Measurements from ENCODE around the gene MISP.

MISP gene

DNA sequence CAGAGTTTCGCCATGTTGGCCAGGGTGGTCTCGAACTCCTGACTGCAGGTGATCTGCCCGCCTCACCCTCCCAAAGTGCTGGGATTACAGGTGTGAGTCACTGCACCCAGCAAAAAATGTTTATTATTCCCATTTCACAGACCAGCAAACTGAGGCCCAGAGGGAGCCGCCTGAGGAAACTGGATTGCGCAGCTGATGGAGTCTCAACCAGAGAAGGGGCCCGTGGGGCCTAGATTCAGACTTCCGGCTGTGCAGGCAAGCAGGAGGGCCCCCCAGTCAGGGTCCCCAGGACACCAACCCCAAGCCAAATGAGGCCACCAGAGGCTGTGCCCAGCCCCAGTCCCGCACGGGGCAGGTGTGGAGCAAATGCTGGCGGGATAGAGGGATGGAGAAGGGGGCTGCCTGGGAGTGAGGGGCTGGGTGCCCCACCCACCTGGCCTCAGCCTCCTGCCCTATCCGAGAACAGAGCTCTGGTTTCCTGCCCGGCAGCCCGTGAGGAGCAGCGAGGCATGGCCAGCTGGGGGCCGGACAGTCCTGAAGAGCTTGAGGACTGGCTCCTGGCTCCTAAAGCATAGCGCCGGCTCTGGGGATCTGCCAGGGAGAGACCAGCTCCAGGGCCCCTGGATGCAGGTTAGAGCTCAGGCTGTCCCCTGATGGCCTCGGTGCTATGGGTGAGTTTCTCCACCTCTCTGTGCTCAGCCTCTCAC lies 22.0 kb downstream of the MISP start:
- no peak for DNase-seq (ENCODE audit: low read depth in 2 of 2)

- DNase-seq (ENCODE audit: low read depth in 2 of 2), result no peak
Measured at GRCh38 chr19:776549-776948, 25.6 kb downstream of the MISP start.

DNA sequence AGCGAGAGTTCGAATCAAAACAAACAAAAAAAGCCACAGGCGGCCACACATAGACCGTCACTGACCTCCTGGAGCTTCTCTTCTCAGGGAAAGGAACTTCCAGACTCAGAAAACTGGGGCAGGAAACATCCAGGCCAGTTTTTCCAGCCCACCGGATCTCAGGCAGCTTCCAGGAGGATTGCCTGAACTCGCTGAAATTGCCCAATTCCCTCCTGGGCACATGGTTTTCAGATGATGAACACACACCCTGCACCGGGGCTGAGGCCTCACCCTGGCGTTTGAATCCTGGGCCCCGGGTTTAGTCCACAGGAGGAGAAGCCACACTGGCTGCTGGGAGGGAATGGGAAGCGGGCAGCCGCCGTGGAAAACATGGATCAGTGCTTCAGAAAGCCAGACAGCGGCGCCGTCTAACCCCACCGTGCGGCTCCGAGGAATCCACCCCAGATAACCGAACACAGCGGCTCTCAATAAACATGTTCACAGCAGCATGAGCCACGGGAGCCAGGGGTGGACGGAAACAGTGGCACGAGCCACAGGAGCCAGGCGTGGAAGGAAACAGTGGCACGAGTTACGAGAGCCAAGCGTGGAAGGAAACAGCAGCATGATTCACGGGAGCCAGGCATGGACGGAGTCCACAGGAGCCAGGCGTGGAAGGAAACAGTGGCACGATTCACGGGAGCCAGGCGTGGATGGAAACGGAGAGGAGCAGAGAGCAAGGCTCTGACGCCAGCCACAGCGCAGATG lies 28.2 kb downstream of the MISP start:
- no peak for DNase-seq (ENCODE audit: low read depth in 2 of 2)

DNA sequence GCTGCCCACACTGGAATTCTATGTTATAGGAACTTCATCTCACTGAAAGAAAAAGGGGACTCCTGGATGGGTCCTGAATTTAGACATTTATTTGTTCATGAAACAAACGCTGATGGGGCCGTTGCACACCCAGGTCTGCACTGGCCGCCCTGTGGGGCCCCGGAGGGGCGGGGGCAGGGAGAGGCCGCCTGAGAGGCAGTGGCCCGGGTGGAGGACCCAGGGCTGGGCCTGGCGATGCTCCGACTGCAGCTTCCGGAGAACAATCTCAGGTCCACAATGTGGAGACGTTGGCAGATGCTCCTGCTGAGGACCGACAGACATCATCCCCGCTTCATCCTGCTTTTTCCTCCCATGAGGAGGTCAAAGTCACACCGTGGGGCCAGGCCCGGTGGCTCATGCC lies 30.0 kb downstream of the MISP start:
- DNase-seq (ENCODE audit: low read depth in 2 of 2), result no peak

GRCh38 chr19:781800-782184 lies 30.9 kb downstream of the MISP start:
- no peak for DNase-seq (ENCODE audit: low read depth in 2 of 2)

DNA sequence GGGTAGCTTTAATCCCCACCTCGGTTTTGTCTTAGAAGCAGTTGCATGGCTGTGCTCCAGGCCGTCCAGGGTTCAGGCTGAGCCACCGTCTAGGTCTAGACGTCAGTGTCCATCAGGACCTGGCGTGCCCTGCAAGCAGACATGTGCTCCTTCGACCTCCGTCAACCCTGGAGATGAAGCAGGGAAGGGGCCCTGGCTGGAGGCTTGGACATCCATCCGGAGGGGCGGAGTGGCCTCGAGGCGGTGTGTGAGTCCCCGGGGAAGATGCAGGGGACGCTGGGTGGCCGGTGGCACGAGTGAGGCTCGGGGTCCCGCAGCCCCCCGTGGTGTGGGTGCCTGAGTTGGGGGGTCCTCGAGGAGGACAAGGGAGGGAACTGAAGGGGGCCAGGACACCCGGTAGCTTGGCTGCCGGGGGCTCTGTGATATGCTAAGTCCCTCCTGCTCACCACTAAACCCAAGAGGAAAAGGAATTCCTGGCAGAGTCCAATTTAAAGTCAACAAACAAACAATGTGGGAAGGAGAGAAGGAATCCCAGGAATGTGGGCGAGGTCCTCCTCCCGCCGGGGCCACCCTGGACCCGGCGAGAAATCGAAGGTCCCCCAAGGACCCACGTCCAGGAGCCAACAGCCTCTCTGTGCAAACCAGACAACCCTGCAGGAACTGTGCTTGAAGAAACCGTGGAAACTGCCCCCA lies 31.4 kb downstream of the MISP start:
- DNase-seq (ENCODE audit: low read depth in 2 of 2), result no peak

DNA sequence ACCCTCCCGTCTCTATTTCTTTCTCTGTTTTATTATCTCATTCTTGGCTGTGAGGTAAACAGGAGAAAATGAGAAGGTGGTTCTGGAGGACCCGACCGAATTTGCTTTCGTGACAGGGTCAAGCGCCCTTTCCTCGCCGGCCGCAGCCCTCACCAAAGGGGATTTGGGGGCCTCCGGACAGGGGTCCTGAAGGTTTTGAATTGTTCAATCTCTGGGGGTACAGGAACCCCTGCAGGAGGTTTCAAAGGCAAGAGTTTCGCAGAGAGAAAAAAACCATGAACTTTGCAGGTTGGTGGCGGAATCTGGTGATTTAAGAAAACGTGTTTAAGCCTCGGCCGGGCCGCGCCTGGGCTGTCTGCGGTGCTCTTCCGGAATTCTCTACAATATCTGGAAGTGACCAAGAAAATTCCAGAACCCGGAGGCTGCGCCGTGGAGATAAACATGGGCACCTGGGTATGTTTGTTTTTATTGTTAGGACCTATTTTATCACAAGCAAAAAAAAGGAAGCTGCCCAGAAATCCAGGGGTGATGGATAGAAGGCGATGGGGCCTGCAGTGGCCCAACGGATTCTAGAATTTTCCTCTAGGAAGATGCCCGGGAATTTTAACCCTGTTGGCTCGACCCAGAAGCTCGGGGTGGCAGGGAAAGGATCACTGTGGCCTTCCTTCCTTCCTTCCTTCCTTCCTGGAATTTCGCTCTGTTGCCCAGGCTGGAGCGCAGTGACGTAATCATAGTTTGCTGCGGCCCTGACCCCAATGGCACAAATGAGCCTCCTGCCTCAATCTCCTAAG lies 32.2 kb downstream of the MISP start:
- DNase-seq (ENCODE audit: low read depth in 2 of 2), result no peak

- DNase-seq (ENCODE audit: low read depth in 2 of 2), result no peak
Measured at GRCh38 chr19:784541-784940, 33.6 kb downstream of the MISP start.

GRCh38 chr19:787536-787935 lies 36.6 kb downstream of the MISP start:
- DNase-seq (ENCODE audit: low read depth in 2 of 2), result no peak

- DNase-seq (ENCODE audit: low read depth in 2 of 2), result no peak
Measured at GRCh38 chr19:788686-788982, 37.7 kb downstream of the MISP start.

DNA sequence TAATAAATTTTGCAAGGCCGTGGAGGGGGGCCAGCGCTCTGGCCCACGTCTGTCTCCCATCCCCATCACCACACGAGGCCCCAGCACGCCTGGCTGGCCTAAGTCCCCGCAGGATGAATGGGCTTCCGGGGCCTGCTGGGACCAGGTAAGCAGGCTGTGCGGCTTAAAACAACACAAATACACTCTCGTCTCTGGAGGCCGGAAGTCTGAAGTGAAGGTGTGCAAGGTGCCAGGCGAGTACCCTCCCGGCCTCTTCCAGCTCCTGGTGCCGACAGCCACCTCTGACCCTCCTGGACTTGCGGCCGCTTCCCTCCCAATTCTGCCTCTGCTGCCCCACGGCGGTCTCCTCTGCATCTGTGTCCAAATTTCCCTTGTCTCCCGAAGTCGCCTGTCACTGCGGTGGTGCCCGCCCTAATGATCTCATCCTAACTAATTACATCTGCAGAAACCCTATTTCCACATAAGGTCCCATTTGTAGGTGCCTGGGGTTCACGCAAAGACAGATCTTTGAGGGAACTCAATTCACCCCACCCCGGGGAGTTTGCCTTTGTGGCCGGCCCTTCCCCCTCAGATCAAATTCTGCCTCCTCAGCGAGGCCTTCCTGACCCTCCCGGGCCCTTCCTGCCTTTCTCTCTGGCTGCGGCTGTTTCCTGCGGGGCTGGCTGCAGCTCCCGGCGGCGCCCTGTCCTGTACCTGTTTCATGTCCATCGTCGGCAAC lies 38.2 kb downstream of the MISP start:
- no peak for DNase-seq (ENCODE audit: low read depth in 2 of 2)

- DNase-seq (ENCODE audit: low read depth in 2 of 2), result no peak
Measured at GRCh38 chr19:789701-790060, 38.8 kb downstream of the MISP start.

DNA sequence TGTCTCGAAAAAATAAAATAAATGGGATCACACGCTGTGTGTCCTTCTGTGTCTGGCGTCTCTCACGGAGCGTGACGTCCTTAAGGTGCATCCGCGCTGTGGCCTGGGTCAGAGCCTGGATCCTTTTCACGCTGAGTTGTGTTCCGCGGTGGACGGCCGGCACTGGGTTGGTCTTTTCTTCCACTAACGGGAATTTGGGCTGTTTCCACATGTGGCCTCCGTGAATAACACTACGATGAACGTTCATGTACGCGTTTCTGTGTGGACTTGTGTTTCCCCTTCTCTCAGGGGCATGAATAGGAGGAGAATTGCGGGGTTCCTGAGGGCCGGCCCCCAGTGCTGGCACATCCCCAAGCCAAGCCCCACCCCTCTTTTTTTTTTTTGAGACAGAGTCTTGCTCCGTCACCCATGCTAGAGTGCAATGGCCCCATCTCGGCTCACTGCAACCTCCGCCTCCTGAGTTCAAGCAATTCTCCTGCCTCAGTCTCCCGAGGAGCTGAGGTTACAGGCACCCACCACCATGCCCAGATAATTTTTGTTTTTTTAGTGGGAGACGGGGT lies 40.2 kb downstream of the MISP start:
- DNase-seq (ENCODE audit: low read depth in 2 of 2), result no peak

DNA sequence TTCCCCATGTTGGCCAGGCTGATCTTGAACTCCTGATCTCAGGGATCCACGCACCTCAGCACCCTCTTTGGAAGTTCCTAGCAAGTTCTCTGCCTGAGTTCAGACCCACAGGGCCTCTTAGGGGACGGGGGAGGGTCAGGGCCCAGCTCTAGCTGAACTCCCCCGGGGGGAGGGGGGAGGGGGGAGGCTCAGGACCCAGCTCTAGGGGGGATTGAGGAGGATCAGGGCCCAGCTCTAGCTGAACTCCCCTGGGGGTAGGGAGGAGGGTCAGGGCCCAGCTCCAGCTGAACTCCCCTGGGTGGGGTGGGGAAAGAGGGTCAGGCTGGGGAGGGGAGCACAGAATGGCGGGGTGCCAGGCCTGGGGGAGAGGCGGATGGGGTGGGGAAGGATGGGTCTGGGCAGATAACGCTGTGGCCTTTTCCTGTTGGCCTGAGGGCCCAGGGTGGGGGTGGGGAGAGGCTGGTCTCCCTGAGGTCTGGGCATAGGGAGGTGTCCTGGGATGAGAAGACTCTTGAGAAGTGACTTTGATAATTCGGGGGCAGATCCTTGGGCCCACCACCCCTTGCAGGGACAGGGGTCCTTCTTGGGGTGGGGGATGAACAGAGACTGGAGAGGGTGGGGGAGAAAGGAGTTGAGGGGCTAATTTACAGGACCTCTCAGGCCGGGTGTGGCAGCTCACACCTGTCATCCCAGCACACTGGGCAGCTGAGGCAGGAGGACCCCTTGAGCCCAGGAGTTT lies 40.8 kb downstream of the MISP start:
- DNase-seq (ENCODE audit: low read depth in 2 of 2), result no peak

GRCh38 chr19:792306-792885 lies 41.5 kb downstream of the MISP start:
- no peak for DNase-seq (ENCODE audit: low read depth in 2 of 2)

- no peak for DNase-seq (ENCODE audit: low read depth in 2 of 2)
Measured at GRCh38 chr19:793806-794205, 42.9 kb downstream of the MISP start.

GRCh38 chr19:795073-795611 lies 44.2 kb downstream of the MISP start:
- no peak for DNase-seq (ENCODE audit: low read depth in 2 of 2)

- no peak for DNase-seq (ENCODE audit: low read depth in 2 of 2)
Measured at GRCh38 chr19:795691-796581, 45.0 kb downstream of the MISP start.

Measured in stimulated activated CD8-positive, alpha-beta memory T cell treated with anti-CD3 and anti-CD28 coated beads, Interleukin-2, amount 100 ng/mL, for 1 hour (primary cell).